ENCODE measurements around the gene PAXX.

The PAXX gene, protein sequence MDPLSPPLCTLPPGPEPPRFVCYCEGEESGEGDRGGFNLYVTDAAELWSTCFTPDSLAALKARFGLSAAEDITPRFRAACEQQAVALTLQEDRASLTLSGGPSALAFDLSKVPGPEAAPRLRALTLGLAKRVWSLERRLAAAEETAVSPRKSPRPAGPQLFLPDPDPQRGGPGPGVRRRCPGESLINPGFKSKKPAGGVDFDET

DNA sequence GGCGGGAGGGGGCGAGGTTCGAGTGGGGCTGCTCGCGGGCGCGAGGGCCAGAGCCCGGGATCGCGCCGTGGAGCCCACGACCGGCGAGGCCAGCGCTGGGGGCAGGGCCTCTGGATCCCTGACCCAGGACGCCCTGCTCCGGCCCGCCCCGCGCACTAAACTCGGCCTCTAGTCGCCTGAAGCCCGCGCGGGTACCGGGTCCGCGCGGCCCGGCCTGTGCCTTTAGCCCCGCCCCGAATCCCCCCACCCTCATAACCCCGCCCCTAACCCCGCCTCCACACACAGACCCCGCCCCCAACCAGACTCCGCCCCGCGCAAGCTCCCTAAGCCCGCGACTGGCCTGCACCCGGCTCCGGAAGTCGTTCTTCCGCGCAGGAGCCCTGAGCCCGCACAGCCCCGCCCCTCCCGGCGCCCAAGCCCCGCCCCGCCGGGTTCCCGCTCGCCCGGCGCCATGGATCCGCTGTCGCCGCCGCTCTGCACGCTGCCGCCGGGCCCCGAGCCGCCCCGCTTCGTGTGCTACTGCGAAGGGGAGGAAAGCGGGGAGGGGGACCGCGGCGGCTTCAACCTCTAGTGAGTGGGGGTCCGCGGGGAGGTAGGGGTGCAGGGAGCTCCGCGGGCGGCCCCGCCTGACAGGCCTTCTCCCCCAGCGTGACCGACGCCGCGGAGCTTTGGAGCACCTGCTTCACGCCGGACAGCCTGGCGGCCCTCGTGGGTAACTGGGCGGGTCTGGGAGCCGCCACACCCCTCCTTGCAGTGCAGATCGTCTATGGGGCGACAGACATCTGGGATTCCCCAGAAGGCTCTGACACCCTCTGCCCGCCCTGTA is at the start of gene PAXX:
TSS of gene PAXX (plus strand) at position 430 of the 826 bp plus-strand sequence. CDS start at position 452, 22 bp downstream.
- no peak for DNase-seq (ENCODE audit: low read depth)

DNA sequence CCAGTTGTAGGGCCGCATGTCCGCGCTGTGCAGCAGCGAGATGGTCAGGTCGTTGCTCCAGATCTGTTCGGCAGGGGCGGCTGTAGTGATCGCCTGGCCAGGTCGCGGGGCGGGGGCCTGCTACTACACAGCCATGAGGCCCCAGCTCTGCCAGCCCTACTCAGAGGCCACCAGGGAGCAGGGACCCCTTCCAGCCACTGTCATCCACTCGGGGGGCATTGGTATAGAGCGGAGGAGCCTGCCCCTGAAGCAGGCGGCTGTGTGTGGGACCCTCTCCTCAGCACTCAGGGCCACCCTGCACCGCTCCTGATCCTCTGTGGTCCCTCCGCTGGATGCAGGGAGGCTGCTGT is 49.4 kb upstream of the PAXX start:
- DNase-seq (ENCODE audit: low read depth) = no peak

DNA sequence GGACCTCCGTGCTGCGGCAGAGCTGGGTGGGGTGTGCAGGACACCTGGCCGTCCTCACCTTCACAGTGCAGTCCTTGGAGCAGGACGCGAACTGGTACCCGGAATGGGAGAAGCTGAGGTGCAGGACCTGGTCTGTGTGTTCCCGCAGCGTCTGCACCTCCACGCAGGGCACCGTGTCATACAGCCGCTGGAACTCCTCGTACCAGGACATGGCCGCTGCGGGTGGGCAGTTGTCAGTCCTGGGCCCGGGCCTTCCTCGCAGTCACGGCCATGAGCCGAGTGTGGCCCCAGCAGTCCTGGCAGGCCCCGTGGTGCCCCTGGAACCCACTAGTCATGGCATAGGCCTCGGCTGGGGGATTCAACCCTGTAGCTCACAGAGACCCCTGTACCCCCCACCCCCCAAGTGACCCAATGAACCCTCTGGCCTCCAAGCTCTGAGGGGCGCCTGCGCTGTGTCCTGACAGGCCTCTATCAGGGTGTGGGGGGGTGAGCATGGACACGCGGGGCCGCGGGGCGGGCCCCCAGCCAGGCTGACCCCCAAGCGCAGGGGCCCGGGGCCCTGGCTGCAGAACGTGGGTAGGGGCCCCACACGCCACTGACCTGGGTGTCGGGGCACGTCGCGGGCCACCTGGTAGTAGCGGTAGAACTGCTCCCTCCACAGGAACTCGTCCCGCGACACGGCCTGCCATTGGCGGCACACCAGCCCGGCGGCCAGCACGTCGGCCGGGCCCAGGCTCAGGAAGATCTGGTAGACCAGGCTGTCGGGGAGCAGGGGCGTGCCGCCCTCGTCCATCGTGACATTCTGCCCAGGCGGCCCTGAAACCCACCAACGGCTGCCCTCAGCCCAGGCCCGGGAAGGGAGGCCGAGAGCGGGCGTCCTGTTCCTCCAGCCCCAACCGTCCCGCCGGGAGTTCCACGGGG is 48.7 kb upstream of the PAXX start:
- DNase-seq (ENCODE audit: low read depth) = no peak

DNA sequence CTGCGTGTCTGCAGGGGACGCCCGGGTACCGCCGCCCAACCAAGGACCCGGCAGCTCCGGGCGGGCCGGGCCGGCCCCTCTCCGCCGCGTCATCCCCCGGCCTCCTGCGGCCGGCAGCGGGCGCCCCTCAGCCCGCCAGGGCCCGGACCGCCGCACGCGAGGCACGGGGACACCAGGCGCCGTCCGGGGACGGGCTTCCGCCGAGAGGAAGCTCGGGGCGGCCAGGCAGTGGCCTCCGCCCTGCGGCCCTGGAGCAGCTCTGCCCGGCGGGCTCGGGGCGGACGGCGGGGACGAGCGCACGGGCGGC is 48.1 kb upstream of the PAXX start:
- no peak for DNase-seq (ENCODE audit: low read depth)

DNA sequence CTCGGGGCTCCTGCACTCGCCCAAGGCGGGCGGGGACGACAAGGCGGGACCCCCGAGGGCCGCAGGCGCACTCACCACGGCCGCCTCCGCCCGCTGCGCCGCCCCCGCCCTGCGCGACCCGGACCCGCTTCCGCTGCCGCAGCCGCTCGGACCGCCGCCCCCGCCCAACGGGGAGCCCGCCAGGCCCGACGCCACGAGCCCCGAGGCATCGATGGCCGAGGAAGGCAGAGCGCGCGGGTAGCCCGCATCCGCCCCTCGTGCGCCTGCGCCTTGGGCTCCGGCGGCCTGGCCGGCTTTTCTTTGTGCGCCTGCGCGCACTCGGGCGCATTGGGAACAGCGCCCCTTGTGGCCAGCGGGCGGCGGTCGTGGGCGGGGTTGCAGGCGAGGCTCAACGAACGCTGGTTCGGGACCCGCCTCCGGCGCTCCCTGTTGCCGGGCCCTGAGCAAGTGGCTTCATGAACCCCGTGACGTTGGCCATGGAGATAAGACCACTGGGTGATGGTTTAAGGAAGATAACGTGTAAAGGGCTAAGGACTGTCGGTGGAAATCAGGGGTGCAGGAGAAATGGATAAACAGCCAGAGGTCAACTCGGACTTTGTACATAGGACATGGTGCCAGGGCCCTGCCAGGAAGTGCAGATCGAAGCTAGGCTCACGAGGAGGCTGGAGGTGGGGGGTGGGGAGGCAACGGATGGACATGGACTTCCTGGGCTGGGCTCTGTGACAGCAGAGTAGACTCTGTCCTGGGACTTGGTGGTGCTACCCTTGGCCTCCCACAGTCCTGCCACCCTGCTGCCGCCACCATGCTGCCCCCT is 47.5 kb upstream of the PAXX start, which contains the start of the genes C8G and FBXW5:
TSS of gene C8G (plus strand) at position 725 of the 814 bp plus-strand sequence. CDS start at position 803, 78 bp downstream.
TSS of gene FBXW5 (minus strand) at position 220 of the 814 bp plus-strand sequence. CDS start 655 bp downstream, outside the sequence.
- DNase-seq (ENCODE audit: low read depth) = peak; percentile 55

DNA sequence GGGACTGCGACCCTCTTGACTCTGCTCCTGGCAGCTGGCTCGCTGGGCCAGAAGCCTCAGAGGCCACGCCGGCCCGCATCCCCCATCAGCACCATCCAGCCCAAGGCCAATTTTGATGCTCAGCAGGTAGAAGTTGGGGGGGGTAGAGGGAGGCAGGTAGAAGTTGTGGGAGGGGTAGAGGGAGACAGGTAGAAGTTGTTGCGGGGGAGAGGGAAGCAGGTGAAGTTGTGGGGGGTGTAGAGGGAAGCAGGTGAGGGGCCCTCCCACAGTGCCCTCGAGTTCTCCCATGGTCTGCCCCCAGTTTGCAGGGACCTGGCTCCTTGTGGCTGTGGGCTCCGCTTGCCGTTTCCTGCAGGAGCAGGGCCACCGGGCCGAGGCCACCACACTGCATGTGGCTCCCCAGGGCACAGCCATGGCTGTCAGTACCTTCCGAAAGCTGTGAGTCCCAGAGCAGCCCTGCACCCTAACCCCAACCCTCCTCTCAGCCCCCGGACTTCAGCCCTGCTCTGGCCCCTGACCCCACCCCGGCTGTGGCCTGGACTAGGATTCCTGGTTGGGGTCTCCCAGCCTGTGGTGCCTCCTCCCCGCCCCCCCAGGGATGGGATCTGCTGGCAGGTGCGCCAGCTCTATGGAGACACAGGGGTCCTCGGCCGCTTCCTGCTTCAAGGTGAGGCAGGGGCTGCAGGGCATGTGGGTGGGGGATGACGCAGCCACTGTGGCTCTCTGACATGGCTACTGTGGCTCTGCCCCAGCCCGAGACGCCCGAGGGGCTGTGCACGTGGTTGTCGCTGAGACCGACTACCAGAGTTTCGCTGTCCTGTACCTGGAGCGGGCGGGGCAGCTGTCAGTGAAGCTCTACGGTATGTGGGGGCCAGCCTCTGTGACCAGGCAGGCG is 46.6 kb upstream of the PAXX start:
- no peak for DNase-seq (ENCODE audit: low read depth)

DNA sequence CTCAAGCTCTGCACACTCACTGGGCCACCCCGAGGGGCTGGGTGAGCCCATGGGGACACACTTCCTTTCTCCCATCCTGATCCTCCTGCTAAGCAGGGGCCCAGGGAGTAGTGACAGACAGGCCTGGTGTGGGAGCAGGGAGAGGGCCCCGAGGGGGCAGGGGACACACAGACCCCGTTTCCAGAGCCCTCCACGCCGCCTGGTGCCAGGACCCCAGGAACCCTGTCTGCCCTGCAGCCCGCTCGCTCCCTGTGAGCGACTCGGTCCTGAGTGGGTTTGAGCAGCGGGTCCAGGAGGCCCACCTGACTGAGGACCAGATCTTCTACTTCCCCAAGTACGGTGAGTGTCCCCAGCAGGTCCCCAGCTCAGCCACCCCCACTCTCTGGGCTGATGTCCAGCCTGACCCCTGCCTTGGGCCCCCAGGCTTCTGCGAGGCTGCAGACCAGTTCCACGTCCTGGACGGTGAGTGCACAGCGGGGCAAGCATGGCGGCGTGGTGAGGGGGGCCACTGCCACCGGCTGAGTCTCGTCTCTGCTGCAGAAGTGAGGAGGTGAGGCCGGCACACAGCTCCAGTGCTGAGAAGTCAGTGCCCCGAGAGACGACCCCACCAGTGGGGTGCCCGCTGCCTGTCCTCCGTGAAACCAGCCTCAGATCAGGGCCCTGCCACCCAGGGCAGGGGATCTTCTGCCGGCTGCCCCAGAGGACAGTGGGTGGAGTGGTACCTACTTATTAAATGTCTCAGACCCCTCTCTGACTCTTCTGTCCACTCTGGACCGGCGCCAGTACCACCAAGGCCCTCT is 45.8 kb upstream of the PAXX start:
- DNase-seq (ENCODE audit: low read depth) = no peak

DNA sequence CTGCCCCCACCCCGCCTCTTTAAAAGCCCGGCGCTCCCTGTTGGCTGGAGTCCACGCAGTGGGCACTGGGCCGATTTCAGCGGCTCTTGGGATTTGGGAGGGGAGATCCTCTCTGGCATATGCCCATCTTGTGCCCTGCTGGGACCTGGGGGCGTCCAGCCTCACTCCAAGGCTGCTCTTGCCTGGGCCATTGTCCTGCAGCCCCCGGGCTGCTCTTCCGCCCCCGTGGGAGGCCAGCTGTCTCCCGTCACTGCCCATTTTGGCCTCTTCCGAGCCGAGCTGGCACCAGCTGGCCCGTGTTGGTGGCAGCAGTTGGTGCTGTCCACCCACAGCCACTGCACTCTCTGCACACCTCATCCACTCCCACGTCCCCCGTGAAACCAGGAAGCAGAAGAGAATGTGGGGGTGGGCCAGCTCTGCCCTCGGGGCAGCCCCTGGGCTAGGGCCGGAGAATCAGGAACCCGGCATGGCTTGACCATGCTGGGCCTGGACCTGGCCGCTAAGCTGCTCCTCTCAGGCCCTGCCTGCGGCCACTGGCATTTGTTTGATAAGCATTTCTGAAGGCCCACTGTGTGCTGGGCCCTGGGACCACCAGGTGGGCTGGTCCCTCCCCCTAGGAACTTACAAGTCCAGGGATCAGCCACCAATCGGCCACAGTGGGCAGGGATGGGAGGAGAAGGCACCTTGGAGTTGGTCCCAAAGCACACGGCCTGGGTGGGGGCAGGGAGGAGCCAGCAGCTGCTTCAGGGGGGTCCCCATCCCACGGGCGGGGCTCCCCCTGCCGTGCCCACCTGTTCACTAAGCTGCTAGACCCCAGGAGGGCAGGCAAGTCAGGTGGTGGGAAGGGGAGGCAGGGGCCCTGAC is 45.0 kb upstream of the PAXX start:
- DNase-seq (ENCODE audit: low read depth) = no peak

DNA sequence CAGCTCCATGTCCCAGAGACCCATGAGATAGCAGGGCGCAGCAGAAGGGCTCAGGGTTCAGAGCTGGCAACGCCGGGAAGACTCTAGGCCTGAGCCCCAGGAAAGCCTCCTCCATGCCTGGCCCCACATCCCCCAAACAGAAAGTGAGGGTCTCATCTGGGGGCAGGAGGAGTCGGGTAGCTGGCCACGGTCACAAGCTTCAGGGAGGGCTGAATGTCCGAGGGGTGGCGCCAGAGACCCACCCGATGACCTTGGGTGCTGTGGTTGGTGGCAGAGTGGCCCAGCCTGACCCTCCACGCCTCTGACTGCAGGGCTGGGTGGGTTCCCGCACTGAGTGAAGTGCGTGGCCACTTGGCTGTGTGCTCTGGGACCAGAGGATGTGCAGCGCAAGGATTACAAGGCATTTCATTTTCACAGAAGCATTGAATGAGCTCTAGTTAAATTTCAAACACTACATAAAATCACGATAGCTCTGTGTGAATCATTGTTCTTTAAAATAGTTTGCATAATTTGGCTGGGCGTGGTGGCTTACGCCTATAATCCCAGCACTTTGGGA is 44.2 kb upstream of the PAXX start:
- DNase-seq (ENCODE audit: low read depth) = peak; percentile 38

DNA sequence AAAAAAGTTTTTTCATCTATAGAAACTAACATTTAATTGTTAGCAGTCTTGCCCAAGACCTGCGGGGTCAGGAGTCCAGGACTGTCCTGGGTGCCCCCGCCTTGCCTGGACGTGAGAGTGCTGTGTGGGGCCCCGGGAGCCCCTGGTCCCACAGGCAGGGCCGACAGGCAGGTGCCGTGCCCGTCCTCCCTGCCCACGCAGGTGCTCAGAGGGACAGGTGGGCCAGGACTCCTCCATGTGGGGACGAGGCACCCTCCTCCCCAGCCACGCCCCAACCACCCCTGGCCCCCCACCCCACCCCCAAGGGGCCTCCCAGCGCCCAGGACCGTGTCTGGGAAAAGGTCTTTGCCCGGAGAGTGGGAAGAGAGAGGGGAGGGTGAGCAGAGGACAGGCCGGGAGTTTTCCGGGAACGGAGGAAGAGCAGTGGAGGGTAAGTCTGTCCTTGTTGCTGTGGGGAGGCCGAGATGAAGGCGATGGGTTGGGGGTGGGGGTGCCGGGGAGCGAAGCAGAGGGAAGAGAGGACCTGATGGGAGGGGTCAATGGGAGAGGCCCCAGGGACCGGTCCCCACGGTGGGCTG is 42.9 kb upstream of the PAXX start:
- no peak for DNase-seq (ENCODE audit: low read depth)

DNA sequence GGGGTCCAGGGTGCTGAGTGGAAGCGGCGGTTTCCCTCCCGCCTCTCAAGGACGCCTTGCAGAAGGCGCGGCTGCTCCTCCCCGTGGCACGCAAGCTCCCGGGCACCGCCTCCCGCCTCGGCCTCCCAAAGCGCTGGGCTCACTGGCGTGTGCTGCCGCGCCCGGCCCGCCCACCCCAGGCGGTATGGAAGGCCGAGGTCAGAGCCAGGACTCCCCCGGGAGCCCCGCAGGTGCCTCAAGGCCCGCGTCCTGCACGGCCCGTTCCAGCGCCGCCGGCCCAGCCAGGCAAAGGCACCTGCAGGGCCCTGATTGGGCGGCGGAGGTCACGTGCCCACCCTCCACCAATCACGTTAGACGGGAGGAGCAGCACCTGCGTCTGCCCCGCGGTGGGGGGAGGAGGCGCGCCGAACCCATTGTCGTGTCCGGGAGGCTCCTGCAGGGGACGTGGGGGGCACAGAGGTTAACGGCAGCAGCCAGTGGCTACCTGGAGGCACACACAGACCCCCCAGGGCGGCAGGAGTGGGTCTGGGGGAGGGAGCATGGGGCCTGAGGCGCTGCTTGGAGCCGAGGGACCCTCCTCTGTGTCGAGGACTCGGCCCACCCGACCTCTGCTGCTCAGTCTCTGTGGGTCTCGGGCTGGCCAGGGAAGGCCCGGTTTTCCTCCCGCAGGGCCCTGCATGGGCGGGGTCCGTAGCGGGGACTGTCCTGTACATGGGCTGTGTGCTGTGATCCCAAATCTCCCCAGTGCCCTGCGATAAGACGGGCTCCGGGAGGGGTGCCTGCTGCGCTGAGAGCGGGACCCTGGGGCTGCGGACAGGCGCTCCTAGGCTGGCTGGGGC is 42.2 kb upstream of the PAXX start:
- DNase-seq (ENCODE audit: low read depth) = peak; percentile 61

DNA sequence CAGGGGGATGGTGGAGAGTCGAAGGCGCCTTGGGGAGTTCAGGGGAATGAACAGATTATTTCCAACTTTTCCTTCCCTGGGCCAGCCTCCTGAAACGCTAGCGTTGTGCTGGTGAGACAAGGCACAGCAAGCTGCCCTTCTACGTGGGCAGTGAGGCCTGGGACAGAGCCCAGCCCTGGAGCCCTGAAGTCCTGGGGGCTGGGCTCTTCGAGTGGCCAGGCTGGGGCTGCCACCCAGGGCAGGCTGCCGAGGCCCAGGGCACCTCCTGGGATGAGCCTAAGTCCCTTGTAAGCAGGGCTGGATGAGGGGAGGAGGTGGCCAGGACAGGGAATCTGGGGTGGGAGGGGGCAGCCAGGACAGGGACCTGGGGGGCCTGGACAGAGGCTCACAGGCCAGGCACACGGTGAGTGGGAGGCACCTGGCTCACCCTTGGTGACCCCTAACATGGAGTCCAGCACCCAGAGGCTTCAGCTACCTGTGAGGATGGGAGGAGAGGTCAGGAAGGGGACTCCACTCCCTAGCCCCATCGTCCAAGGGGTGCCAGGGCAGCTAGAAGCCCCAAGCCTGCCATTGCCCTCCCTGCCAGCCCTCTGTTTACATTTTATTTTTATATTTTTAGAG is 41.5 kb upstream of the PAXX start:
- no peak for DNase-seq (ENCODE audit: low read depth)

DNA sequence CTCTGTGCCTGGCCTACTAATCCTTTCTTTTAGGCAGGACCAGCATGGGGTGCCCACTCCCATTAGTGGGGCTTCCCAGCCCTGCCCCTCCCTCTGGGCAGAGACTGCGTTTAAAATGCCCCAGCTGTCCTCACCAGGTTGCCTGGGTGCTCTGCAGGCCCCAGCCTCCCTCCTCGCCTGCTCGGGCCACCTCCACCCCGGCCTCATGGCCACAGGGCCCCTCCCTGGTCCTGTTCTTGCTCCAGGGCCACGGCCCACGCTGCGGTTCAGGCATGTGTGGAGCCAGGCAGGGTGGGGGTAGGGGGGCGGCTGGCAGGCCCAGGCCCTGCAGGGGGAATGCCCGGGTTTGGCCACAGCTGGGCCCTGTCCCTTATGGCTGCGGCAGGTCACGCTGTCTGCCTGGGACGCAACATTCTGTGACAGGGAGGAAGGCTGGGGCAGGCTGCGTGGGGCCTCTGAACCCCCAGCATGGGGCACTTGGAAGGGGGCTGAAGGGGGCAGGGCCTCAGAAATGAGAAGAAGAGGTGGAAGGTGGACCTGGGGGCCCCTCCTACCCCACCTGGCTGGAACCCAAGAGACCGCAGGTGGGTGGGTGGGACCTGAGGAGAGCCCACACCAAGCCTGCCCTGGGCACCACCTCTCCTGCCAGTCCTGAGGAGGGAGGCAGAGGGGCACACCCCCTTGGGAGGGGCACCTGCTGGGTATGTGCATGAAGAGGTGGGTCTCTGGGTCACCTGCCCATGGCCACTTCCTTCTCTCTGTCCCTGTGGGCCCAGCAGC is 40.5 kb upstream of the PAXX start, which contains the start of gene LCN12:
TSS of gene LCN12 (plus strand) at position 733 of the 780 bp plus-strand sequence. CDS start 55 bp downstream, outside the sequence.
- DNase-seq (ENCODE audit: low read depth) = no peak

DNA sequence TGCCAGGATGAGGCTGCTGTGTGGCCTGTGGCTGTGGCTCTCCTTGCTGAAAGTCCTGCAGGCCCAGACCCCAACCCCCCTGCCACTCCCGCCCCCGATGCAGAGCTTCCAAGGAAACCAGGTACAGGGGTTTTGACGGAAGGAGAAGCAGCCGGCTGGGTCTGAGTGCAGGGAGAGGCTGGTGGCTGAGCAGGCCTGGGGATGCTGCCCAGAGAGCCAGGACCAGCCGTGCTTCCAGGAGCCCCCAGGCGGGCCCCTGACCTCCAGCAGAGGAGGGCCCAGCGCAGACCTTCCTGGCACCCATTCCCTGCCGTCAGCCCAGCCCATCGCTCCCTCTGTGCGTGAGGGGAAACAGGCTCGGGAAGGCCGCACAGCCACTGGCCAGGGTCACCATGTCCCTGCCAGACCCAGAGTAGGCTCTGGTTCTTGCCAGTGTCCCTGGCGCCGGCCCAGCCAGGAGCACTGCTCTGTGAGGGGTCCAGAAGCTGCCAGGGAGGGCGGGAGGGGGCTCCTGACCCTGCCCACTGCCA is 39.8 kb upstream of the PAXX start:
- no peak for DNase-seq (ENCODE audit: low read depth)

Measured in HS-27A (cell line).